RKO (cell line): ENCODE measurements around the gene MAMDC2.
A peak's percentile ranks its signal among the peaks of the same experiment; 100 is the strongest.
"Not testable (repeated sequence)": the region's sequence is repeated elsewhere in the genome, so short reads cannot be mapped to it uniquely, and the experiment has no call there.

ENCODE experiments used
- DNase-seq: peaks from one replicate; pipeline ENCODE4 v3.0.0-alpha.2; 2016; ENCODE audit warnings: low spot score

The MAMDC2 gene

GRCh38 chr9:70197216-70198044 lies 153.8 kb downstream of the MAMDC2 start:
- DNase-seq: no peak

GRCh38 chr9:70204743-70205142 lies 161.1 kb downstream of the MAMDC2 start:
- DNase-seq: not testable (repeated sequence)

- no peak for DNase-seq
These were observed 161.8 kb downstream of the MAMDC2 start for GRCh38 chr9:70205366-70206020.

- no peak for DNase-seq
These were observed 173.4 kb downstream of the MAMDC2 start for GRCh38 chr9:70217029-70217428.

GRCh38 chr9:70218767-70219166 lies 175.1 kb downstream of the MAMDC2 start:
- DNase-seq: peak; percentile 42

- no peak for DNase-seq
These were observed 176.6 kb downstream of the MAMDC2 start for GRCh38 chr9:70220216-70220615.

GRCh38 chr9:70222354-70222753 lies 178.7 kb downstream of the MAMDC2 start:
- no peak for DNase-seq

- DNase-seq: no peak
These were observed 184.5 kb downstream of the MAMDC2 start for GRCh38 chr9:70228118-70228517.

- DNase-seq: no peak
These were observed 185.0 kb downstream of the MAMDC2 start for GRCh38 chr9:70228611-70229010.

GRCh38 chr9:70229026-70229425 lies 185.4 kb downstream of the MAMDC2 start:
- DNase-seq: no peak

- DNase-seq: peak; percentile 43
These were observed 185.9 kb downstream of the MAMDC2 start for GRCh38 chr9:70229579-70229978.

GRCh38 chr9:70232476-70232875 lies 188.8 kb downstream of the MAMDC2 start:
- DNase-seq: no peak

- DNase-seq: not testable (repeated sequence)
These were observed 190.6 kb downstream of the MAMDC2 start for GRCh38 chr9:70234208-70234607.

- DNase-seq: not testable (repeated sequence)
These were observed 202.3 kb downstream of the MAMDC2 start for GRCh38 chr9:70245952-70246351.

GRCh38 chr9:70250221-70250620 lies 206.6 kb downstream of the MAMDC2 start:
- DNase-seq: no peak

GRCh38 chr9:70255486-70255885 lies 211.8 kb downstream of the MAMDC2 start:
- DNase-seq: no peak

GRCh38 chr9:70256123-70256551 lies 212.5 kb downstream of the MAMDC2 start:
- peak; percentile 68 for DNase-seq

- no peak for DNase-seq
These were observed 213.9 kb downstream of the MAMDC2 start for GRCh38 chr9:70257502-70257901.

- DNase-seq: peak; percentile 61
These were observed 214.5 kb downstream of the MAMDC2 start for GRCh38 chr9:70257991-70258691.

- DNase-seq: peak; percentile 91
These were observed 215.3 kb downstream of the MAMDC2 start, which contains the start of gene SMC5 for GRCh38 chr9:70258692-70259511. Gene SMC5 (plus strand): TSS chr9:70258978. CDS start chr9:70259079, 101 bp downstream.

- DNase-seq: no peak
These were observed 215.8 kb downstream of the MAMDC2 start for GRCh38 chr9:70259512-70259802.

- DNase-seq: no peak
These were observed 216.4 kb downstream of the MAMDC2 start for GRCh38 chr9:70260007-70260443.
